SKM-1 (cell line): ENCODE results near the gene USP12.
A peak's percentile ranks its signal among the peaks of the same experiment; 100 is the strongest.
"Not testable (repeated sequence)": the region's sequence is repeated elsewhere in the genome, so short reads cannot be mapped to it uniquely, and the experiment has no call there.

ENCODE experiments used
- DNase-seq: peaks from one replicate; lab custom pipeline; 2025; ENCODE audit not compliant: unreplicated experiment; lab: John Stamatoyannopoulos, UW

USP12 gene

DNA sequence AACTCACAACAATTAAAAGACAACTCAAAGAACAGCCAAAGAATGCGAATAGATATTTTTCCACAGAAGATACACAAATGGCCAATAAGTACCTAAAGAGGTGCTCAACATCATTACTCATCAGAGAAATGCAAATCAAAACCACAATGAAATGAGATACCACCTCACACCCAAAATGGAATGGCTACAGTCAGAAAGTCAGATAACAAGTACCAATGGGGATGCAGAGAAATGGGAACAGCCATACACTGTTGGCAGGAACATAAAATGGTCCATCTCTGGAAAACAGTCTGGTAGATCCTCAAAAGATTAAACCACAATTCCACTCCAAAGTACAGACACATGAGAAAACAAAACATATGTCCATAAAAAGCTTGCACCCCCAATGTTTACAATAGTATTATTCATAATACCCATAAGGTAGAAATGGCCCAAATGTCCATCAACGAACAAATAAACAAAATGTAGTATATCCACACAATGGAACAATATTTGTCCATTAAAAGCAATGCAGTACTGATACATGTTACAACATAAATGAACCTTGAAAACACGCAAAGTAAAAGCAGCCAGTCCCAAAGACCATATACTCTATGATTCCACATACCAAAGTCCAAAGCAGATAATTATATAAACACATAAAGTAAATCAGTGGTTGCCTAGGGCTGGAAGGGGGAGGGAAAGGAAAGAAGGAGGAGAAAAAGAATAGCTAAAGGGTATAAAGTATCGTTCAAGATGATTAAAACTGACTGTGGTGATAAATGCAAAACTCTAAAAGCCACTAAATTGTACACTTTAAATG, 19.6 kb downstream of the USP12 start:
- DNase-seq = no peak

GRCh38 chr13:27149702-27150101, 21.9 kb downstream of the USP12 start:
- no peak for DNase-seq

- no peak for DNase-seq
These were observed 22.7 kb downstream of the USP12 start for GRCh38 chr13:27148900-27149299.

- DNase-seq = no peak
These were observed 24.0 kb downstream of the USP12 start for GRCh38 chr13:27147530-27148170.

DNA sequence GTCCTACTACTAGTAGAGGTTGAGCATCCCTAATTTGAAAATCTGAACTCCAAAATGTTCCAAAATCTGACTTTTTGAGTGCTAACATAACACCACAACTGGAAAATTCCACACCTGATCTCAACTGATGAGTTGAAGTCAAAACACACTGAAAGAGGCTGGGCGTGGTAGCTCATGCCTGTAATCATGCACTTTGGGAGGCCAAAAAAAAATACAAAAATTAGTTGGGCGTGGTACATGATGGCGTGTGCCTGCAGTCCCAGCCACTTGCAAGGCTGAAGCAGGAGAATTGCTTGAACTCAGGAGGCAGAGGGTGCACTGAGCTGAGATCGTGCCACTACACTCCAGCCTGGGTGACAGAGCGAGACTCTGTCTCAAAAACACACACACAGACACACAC, 29.9 kb downstream of the USP12 start:
- no peak for DNase-seq

DNA sequence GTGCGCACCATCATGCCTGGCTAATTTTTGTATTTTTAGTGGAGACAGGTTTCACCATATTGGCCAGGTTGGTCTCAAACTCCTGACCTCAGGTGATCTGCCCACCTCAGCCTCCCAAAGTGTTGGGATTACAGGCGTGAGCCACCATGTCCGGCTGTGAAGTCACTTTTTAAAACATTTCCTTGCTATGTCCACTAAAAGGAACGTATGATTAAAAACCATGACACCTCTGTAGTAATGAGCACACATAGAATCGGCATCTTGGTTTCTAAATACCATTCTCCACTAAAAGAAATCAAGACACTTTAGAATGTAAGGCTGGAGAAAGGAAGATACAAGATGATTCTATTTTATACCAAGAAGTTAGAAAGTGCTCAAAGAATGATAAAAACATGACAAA, 30.5 kb downstream of the USP12 start:
- not testable (repeated sequence) for DNase-seq

- DNase-seq = no peak
These were observed 31.6 kb downstream of the USP12 start for GRCh38 chr13:27140060-27140459.

- no peak for DNase-seq
These were observed 32.0 kb downstream of the USP12 start for GRCh38 chr13:27139565-27139964.

- DNase-seq = no peak
These were observed 33.0 kb downstream of the USP12 start for GRCh38 chr13:27138457-27139093.

DNA sequence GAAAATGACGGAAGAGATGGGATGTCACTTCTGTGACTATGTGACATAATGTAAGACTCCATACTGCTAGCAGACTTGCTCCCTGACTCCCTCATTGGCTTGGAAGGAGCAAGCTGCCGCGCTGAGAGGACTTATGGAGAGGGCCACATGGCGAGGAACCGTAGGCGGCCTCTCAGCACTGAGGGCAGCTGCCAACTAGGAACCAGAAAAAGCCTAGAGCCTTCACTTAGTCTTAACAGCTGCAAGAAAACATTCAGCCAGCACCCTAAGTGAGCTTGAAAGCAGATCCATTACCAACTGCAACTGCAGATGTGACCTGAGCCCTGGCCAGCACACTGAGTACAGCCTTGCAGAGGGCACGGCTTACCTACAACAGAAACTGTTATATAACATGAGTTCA, 33.9 kb downstream of the USP12 start:
- DNase-seq = no peak

DNA sequence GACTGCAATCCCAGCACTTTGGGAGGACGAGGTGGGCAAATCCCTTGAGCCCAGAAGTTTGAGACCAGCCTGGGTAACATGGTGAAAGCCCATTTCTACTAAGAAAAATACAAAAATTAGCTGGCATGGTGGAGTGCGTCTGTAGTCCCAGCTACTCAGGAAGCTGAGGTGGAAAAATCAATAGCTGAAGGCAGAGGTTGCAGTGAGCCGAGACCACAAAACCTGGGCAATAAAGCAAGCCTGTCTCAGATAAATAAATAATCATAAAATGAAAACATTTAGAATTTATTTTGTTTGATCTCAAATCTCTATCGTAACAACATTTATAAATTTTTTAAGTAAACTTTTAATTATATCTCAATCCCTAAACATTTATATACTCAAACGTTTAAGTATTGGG, 36.6 kb downstream of the USP12 start:
- no peak for DNase-seq

DNA sequence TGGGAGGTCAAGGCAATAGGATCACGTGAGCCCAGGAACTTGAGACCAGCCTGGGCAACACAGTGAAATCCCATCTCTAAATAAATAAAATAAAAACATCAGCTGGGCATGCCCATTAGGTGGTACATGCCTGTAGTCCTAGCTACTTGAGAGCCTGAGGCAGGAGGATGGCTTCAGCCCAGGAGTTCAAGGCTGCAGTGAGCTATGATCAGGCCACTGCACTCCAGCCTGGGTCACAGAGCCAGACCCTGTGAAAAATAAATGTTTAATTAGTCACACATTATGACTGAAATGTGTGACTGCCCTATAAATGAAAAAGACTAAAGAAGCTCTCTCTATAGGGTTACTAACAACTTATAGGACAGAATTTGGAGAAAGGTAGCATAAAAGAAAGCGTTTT, 37.7 kb downstream of the USP12 start:
- DNase-seq = no peak

DNA sequence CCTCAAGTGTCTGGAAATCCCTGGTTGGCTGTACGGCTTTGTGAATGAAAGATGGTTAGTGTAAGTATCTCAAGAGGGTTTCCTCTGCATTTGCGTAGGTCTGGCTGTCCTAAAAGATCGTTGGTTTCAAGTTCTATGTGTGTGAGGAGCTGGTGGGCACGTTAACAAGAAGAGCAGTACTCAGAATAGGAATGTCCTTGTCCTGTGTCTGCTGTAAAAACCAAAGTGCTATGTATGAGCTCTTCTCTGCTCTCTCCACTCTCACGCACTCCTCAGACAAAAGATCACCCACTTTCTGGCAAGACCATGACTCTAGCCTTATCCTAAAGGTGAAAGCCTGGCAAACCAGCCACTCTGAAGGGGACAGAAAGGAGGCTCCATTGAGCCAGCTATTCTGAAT, 39.1 kb downstream of the USP12 start:
- DNase-seq = no peak

DNA sequence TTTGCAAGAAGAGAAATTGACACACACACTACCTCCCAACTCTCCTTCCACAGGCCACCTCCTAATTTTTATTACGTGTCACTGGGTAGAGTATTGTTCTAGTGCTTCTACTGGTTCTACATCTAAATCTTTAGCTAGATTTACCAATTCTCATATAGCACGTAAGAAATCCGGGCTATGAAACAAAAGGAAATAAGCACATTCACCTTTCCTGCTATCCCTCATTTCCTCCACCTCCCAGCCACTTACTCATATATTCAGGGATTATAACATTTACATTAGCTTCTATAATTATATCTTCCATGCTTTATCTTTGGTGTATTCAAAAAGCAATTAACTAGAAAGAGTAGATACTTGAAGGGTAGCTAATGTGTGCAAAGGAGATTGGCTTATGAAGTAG, 39.7 kb downstream of the USP12 start:
- no peak for DNase-seq

DNA sequence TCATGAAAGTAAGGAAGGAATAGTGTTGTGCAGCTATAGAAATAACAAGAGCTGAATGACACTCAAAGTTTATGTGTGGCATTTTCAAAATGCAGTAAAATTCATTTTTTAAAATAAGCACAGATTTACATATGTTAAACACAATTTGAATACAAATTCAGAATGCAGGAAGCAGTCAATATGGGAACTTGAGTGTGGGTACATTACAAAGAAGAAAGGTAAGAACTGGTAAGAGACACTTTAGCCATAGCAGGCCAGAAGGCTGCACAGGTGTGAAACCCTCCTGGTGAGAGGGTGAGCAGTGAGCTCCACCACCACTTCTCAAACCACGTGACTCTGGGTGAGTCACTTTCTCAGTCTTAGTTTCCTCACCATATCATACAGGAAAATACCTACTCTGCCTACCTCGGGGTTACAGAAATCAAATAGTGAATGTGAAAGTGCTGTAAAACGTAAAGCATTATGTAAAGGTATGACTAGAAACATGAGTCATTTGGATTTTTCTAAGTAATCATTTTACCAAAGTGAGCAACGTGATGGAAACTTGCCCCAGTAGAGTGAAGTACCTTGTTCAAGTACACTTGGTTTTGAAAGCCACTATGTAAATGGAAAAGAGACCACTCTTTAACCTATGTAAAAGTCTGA, 40.5 kb downstream of the USP12 start:
- no peak for DNase-seq

DNA sequence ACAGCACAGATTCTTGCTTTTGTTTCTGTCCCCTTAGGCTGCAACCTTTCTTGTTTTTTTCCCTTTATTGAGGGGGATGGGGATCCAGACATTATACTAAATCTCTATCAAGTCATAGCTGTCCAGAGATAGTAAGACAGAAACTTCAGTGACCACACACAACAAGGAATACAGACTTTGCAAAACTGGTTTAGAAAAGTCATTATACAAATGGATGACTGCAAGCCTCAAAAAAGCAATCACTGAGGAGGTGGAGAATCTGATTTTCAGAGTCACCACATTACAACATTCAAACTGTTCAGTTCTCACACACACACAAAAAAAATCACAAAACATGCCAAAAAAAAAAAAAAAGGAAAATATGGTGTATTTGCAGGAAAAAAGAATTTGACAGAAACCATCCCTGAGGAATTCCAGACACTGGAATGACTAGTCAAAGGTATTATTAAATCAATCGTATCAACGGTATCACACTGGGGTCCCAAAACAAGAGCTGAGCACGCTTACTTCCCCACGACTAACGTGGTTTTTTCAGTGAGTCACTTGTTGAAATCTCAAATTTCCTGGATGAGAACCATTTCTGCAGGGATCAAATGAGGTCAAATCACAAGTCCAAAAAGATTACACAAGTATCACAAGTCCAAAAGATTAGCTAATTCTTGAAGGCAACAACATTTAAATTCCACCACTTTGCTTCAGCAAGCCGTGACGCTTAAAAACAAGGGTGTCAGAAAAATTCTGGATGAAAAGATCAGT, 41.2 kb downstream of the USP12 start:
- peak; percentile 23 for DNase-seq

DNA sequence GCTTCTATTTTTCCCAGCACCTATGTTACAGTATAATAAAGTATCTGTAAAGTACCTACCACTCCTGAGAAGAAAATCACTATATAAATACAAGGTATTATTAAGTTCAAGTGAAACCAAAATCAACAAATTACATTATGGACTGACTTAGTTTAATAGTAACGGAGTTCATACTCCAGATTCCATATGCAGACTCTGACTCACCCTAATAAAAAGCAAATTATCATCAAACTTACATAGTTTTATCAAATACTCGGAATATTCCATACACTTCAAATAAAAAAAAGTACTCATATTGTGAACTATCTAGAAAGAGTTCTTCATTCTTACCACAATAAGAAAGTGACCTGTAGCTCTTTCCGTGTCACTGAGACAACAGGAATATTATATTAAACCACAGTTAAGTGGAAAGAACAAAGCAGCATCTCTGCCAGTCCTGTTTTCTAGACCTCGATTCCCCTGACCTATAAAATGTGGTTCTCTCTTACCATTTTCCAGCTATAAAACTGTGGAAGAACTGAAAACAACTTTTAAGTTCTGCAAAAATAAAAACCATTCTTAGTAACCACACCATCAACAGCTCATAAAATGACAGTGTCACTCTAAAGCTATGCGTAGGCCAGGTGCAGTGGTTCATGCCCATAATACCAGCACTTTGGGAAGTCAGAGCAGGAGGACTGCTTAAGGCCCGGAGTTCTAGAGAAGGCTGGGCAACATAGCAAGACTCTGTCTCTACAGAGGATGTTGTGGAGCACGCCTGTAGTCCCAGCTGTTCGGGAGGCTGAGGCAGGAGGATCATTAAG, 42.6 kb downstream of the USP12 start:
- no peak for DNase-seq

DNA sequence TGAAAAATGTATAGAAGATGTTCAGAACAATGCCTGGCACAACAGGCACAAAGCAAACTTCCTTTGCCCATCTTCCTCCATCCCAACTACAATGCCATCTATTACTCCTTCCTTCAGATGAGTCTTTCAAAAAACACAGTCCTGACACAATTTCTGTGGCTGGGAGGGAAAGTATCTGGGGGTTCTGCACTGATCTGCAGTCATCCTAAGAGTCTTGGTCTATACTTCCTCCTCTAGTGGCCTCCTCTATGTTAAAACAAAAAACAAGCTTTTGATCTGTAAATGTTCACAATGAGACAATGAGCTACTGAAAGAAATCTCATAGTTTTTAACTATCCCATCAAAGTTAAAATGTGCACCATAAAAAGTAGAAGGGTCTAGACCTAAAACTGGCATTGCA, 44.8 kb downstream of the USP12 start:
- no peak for DNase-seq

DNA sequence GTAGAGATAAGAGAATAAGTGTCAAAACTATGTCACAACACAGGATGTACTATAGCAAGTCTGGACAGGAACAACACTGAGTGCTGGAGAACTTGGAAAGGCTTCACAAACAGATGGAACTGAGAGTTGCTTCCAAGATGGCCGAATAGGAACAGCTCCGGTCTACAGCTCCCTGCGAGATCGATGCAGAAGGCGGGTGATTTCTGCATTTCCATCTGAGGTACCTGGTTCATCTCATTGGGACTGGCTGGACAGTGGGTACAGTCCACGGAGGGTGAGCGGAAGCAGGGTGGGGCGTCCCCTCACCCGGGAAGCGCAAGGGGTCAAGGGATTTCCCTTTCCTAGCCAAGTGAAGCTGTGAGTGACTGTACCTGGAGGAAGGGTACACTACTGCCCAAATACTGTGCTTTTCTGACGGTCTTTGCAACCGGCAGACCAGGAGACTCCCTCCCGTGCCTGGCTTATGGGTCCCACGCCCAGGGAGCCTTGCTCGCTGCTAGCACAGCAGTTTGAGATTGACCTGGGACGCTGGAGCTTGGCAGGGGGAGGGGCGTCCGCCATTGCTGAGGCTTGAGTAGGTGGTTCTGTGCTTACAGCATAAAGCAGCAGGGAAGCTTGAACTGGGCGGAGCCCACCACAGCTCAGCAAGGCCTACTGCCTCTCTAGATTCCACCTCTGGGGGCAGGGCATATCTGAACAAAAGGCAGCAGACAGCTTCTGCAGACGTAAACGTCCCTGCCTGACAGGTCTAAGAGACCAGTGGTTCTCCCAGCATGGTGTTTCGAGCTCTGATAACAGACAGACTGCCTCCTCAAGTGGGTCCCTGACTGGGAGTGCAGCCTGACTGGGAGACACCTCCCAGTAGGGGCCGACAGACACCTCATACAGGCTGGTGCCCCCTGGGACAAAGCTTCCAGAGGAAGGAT, 46.0 kb downstream of the USP12 start:
- no peak for DNase-seq
